ENCODE results near the gene TBKBP1. TPM values are rescaled to one million over a fixed set of nuclear protein-coding genes. Genes with fewer than 3 reads are reported as not detected.

TBKBP1 gene
- total RNA-seq, 1 experiment from 2014 or later = 8.3 TPM

DNA sequence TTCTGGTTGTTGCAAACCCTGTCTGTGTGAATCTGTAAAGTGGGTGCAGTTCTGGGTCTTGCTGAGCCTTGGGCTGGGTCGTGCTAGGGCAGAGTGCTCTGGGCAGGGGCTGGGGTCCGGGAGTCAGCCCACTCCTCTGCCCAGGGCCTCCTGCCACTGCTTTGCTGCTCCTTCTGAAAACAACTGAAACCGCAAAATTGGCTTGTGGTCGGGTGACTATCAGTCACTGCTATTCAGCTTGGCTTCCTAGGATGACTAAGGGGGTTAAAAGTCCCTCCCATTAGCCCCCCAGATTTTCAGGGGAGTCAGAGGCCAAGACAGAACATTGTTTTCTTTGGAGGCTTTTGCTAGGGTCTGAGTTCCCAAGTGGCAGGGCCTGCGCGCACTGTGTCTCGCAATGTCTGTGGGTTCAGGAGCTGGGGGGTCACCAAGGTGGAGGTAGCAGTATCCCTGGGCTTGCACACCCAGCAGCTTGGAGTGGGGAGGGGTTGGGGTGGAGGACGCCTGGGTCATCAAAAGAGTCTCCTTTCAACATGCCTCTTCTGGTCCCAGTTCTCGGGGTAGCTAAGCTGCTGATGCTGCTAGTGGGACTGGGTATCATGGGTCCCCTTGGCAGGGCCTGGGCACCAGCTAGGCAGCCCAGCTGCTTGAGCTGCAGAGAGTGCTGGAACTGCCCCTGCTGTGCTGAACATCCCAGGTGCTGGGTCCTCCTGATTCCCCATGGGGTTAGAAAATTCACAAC is 25.6 kb downstream of the TBKBP1 start:
- in situ Hi-C loops (cut with HindIII; ENCODE audit: low pct_unique_long_range_greater_than_20kb, low sequenced_read_pairs) = no loop called here
- no peak for DNase-seq (ENCODE audit: low read depth, low spot score)

DNA sequence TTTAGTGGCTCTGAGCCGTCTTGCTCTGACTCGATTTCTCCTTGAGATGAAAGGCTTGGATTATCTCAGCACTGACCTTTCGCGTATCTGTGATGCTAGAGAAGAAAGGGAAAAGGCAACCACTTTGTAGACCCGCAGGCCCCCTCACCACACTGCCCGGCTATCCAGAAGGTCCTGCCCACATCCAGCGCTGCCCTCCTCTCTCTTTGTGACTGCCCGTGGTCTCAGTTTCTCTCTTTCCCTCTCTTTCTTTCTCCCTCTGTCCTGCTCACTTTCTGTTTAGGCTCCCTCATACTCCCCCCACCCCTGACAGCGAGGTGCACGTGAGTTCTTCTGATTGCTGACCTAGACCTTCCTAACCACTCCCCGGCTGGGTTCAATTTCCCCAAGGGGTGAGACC is 26.2 kb downstream of the TBKBP1 start:
- no peak for DNase-seq (ENCODE audit: low read depth, low spot score)
- in situ Hi-C loops (cut with HindIII; ENCODE audit: low pct_unique_long_range_greater_than_20kb, low sequenced_read_pairs) = no loop called here

DNA sequence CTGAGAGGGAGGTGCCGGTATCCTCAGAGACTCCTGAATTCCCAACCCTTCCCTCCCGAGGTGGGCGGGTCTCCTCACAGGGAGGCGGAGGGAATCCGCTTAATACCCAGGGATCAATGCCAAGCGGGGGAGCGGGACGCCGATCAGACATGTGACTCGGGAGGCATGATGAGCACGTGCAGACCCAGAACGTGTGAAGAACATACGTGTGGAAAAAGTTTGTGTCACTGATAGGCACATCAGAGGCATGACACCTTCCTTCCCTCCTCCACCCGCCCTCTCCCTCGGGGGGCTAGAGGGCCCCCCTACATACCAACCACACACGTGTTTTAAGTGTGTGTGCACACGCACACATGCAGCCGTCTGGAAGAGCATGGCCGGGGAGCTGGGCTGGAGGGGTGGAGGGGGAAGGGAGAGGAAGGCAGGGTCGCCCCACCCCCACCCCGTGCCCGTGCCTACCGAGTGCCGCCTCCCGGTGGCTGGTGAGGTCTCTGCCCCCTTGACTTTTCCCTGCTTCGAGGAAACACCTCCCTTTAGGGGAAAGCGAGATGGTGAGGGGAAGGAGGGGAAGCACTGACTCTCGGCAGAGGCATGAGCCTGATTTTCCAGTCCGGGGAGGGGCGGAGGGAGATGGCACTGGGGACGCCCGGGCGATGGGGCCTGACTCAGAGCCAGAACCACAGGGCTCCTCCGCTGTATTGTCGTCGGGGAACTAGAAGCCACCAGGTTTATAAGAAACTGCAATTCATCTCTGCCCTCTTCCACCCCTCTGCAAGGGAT is 27.0 kb downstream of the TBKBP1 start:
- in situ Hi-C loops (cut with HindIII; ENCODE audit: low pct_unique_long_range_greater_than_20kb, low sequenced_read_pairs) = no loop called here
- DNase-seq (ENCODE audit: low read depth, low spot score) = no peak

- DNase-seq (ENCODE audit: low read depth, low spot score) = no peak
- in situ Hi-C loops (cut with HindIII; ENCODE audit: low pct_unique_long_range_greater_than_20kb, low sequenced_read_pairs) = no loop called here
Observed at GRCh38 chr17:47721725-47722124, 27.8 kb downstream of the TBKBP1 start.

DNA sequence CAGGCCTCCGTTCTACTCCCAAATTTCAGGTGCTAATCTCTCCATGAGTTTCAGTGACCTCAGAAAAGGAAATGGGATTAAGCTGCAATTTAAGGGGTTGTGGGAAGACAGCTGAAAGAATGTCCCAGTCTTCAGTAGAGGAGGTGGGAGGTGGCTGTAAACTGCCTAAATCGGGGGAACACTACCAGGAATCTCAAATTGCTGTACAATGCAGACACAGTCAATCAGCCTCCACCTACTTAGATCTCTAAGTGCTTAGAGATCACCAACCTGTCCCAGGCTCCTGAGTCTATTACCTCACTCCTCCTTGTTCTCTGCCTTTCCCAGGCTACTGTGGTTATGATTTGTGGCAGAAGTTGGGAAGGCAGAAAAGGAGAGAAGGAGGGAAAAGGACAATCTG is 30.7 kb downstream of the TBKBP1 start:
- DNase-seq (ENCODE audit: low read depth, low spot score) = no peak
- in situ Hi-C loops (cut with HindIII; ENCODE audit: low pct_unique_long_range_greater_than_20kb, low sequenced_read_pairs) = no loop called here

GRCh38 chr17:47725446-47726111 is 31.6 kb downstream of the TBKBP1 start:
- in situ Hi-C loops (cut with HindIII; ENCODE audit: low pct_unique_long_range_greater_than_20kb, low sequenced_read_pairs) = no loop called here
- DNase-seq (ENCODE audit: low read depth, low spot score) = no peak

GRCh38 chr17:47726796-47727703 is 33.1 kb downstream of the TBKBP1 start:
- DNase-seq (ENCODE audit: low read depth, low spot score) = no peak
- in situ Hi-C loops (cut with HindIII; ENCODE audit: low pct_unique_long_range_greater_than_20kb, low sequenced_read_pairs) = no loop called here

DNA sequence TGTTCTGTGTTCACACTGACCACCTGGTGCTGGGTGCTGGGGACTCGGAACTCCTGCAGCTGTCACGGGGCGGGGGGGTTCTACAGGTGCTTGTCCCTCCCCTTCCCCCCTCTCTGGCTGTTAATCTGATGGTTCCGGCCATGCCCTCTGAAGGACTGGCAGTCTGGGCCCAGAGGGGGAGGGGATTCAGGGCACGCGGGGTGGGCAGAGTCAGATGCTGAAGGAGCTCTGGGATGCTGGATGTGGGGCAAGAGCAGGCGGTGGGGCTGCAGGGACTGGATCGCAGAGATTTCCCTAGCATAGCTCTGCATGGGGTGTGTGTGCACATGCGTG is 33.7 kb downstream of the TBKBP1 start:
- no peak for DNase-seq (ENCODE audit: low read depth, low spot score)
- in situ Hi-C loops (cut with HindIII; ENCODE audit: low pct_unique_long_range_greater_than_20kb, low sequenced_read_pairs) = no loop called here

DNA sequence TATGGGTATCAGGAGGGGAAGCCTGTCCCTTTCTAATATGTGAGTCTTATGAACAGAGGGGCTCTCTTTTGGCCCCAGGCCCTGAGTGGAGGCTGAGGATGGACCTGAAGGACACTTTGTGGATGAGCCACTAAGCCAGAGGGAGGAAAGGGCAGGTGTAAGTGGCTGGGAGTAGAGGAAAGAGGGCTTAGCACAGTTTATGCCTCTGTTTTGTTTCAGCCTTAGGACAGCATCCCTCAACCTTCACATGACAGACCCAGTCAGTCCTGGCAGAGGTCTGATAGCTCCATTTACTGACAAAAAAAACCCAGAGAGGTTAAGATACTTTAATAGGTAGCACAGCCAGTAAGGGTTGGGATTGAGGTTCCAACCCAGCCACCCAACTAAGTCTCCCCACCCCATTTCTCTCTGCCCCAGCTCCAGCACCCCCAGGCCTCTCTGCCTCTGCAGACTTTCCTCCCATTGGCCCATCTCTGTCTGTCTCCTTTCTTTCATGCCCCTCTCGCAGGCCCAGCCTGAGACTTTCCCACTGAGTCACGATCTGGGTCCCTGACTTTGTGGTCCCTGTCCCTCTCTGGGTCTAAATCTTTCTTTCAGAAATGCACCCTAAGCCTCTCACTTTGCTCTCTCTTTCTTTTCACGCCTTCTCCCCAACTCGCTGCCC is 34.4 kb downstream of the TBKBP1 start:
- in situ Hi-C loops (cut with HindIII; ENCODE audit: low pct_unique_long_range_greater_than_20kb, low sequenced_read_pairs) = no loop called here
- no peak for DNase-seq (ENCODE audit: low read depth, low spot score)

- DNase-seq (ENCODE audit: low read depth, low spot score) = no peak
- in situ Hi-C loops (cut with HindIII; ENCODE audit: low pct_unique_long_range_greater_than_20kb, low sequenced_read_pairs) = no loop called here
Observed at GRCh38 chr17:47729476-47729875, 35.5 kb downstream of the TBKBP1 start.

GRCh38 chr17:47730681-47731080 is 36.7 kb downstream of the TBKBP1 start:
- no peak for DNase-seq (ENCODE audit: low read depth, low spot score)
- in situ Hi-C loops (cut with HindIII; ENCODE audit: low pct_unique_long_range_greater_than_20kb, low sequenced_read_pairs) = no loop called here

- no peak for DNase-seq (ENCODE audit: low read depth, low spot score)
- in situ Hi-C loops (cut with HindIII; ENCODE audit: low pct_unique_long_range_greater_than_20kb, low sequenced_read_pairs) = no loop called here
Observed at GRCh38 chr17:47731396-47731795, 37.4 kb downstream of the TBKBP1 start.

- no peak for DNase-seq (ENCODE audit: low read depth, low spot score)
- in situ Hi-C loops (cut with HindIII; ENCODE audit: low pct_unique_long_range_greater_than_20kb, low sequenced_read_pairs) = no loop called here
Observed at GRCh38 chr17:47732399-47733046, 38.6 kb downstream of the TBKBP1 start.

DNA sequence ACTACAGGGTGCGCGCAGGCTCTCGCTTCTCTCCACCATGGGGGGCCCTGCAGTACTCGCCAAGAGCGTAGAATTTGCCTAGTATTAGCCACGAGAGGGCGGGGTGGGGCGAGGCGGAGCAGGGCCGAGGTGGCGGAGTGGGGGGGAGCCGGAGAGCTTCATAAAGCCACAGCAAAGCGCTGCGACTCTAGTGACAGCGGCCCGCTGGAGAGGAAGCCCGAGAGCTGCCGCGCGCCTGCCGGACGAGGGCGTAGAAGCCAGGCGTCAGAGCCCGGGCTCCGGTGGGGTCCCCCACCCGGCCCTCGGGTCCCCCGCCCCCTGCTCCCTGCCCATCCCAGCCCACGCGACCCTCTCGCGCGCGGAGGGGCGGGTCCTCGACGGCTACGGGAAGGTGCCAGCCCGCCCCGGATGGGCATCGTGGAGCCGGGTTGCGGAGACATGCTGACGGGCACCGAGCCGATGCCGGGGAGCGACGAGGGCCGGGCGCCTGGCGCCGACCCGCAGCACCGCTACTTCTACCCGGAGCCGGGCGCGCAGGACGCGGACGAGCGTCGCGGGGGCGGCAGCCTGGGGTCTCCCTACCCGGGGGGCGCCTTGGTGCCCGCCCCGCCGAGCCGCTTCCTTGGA is 39.2 kb downstream of the TBKBP1 start, which contains the start of gene TBX21:
Gene TBX21, plus strand, starts transcription at position 190 of the 627 bp plus-strand sequence. Its CDS starts 219 bp downstream, at position 409.
- in situ Hi-C loops (cut with HindIII; ENCODE audit: low pct_unique_long_range_greater_than_20kb, low sequenced_read_pairs) = no loop called here
- DNase-seq (ENCODE audit: low read depth, low spot score) = peak; percentile 56

DNA sequence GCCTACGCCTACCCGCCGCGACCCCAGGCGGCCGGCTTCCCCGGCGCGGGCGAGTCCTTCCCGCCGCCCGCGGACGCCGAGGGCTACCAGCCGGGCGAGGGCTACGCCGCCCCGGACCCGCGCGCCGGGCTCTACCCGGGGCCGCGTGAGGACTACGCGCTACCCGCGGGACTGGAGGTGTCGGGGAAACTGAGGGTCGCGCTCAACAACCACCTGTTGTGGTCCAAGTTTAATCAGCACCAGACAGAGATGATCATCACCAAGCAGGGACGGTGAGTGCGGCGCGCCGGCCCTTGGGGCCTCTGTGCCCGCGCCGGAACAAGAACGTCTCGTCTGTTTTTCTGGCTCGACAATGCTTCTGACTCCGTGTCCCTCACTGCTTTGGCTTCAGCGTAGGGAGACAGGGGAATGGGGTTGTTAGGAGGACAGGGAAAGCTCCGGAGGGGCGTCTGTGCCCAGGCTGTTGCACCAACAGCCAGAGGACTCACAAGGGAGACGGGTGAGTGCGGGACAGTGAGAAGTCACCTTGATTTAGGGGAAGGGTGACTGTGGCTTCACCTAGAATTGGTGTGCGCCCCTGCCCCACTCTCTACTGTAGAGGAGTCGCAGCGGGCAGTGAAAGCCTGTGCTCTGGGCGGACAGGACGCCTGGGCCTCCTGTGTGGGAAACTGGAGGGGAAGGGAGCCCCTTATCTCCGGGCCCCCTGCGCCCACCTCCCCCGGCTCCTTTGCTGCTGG is 39.9 kb downstream of the TBKBP1 start:
- in situ Hi-C loops (cut with HindIII; ENCODE audit: low pct_unique_long_range_greater_than_20kb, low sequenced_read_pairs) = no loop called here
- DNase-seq (ENCODE audit: low read depth, low spot score) = no peak

GRCh38 chr17:47735139-47735464 is 41.1 kb downstream of the TBKBP1 start:
- DNase-seq (ENCODE audit: low read depth, low spot score) = no peak
- in situ Hi-C loops (cut with HindIII; ENCODE audit: low pct_unique_long_range_greater_than_20kb, low sequenced_read_pairs) = no loop called here

Measured in SK-MEL-5 (cell line).